HepG2 (cell line): Measurements from ENCODE around the gene RHBDF2. TPM values are rescaled to one million over a fixed set of nuclear protein-coding genes. Genes with fewer than 3 reads are reported as not detected.

ENCODE experiments used
- CEBPZ ChIP-seq: IDR thresholded peaks from 2 replicates; pipeline ENCODE4 v1.6.1; 2012; ENCODE audit warnings: low read length, improper control_type of control experiment
- FIP1L1 ChIP-seq: fragments of 200-400 bp; formaldehyde crosslinking; IDR thresholded peaks from 2 replicates; pipeline ENCODE4 v1.6.1; 2018; ENCODE audit warnings: low read depth, mild to moderate bottlenecking, low read length, moderate library complexity, borderline replicate concordance; ENCODE audit not compliant: insufficient read depth
- HHEX ChIP-seq: IDR thresholded peaks from 2 replicates; pipeline ENCODE4 v1.6.1; 2016; ENCODE audit warnings: control low read depth
- KMT2A ChIP-seq: sonication (generic); formaldehyde crosslinking; IDR thresholded peaks from 2 replicates; pipeline ENCODE4 v1.4.0; 2020; ENCODE audit warnings: missing genetic modification reagents
- MEIS2 ChIP-seq: sonication (generic); formaldehyde crosslinking; IDR thresholded peaks from 2 replicates; pipeline ENCODE4 v1.9.0; 2021; ENCODE audit warnings: mild to moderate bottlenecking, missing genetic modification reagents
- MZF1 ChIP-seq: sonication (generic); formaldehyde crosslinking; IDR thresholded peaks from 2 replicates; pipeline ENCODE4 v1.8.1; 2023; ENCODE audit warnings: mild to moderate bottlenecking, missing genetic modification reagents, borderline replicate concordance
- NFKBIZ ChIP-seq: IDR thresholded peaks from 2 replicates; pipeline ENCODE4 v1.6.1; 2018; ENCODE audit warnings: missing genetic modification reagents, missing compliant biosample characterization
- NR3C1 ChIP-seq: sonication (generic); formaldehyde crosslinking; IDR thresholded peaks from 2 replicates; pipeline ENCODE4 v1.4.0; 2020; ENCODE audit warnings: missing genetic modification reagents
- PRDM10 ChIP-seq: sonication (generic); formaldehyde crosslinking; IDR thresholded peaks from 2 replicates; pipeline ENCODE4 v1.4.0; 2020; ENCODE audit warnings: low read depth, missing genetic modification reagents
- ZBED4 ChIP-seq: sonication (generic); formaldehyde crosslinking; IDR thresholded peaks from 2 replicates; pipeline ENCODE4 v1.4.0; 2020; ENCODE audit warnings: missing genetic modification reagents, borderline replicate concordance
- ZNF253 ChIP-seq: sonication (generic); formaldehyde crosslinking; IDR thresholded peaks from 2 replicates; pipeline ENCODE4 v1.8.0; 2022; ENCODE audit warnings: mild to moderate bottlenecking, missing genetic modification reagents, borderline replicate concordance
- ZNF335 ChIP-seq: sonication (generic); formaldehyde crosslinking; IDR thresholded peaks from 2 replicates; pipeline ENCODE4 v1.4.0; 2020; ENCODE audit warnings: missing genetic modification reagents
- ZNF552 ChIP-seq: sonication (generic); formaldehyde crosslinking; IDR thresholded peaks from 2 replicates; pipeline ENCODE4 v1.9.0; 2022; ENCODE audit warnings: missing genetic modification reagents, mild to moderate bottlenecking, borderline replicate concordance
- ZNF704 ChIP-seq: sonication (generic); formaldehyde crosslinking; IDR thresholded peaks from 2 replicates; pipeline ENCODE4 v1.8.1; 2023; ENCODE audit warnings: mild to moderate bottlenecking, inconsistent platforms, moderate library complexity, missing genetic modification reagents, borderline replicate concordance
- ZNF709 ChIP-seq: sonication (generic); formaldehyde crosslinking; IDR thresholded peaks from 2 replicates; pipeline ENCODE4 v1.5.0; 2020; ENCODE audit warnings: mild to moderate bottlenecking, missing genetic modification reagents
- polyA plus RNA-seq, 8 experiments: library from polyadenylated mRNA; depleted of rRNA in 3 of 8; stranded (reverse) in 7 of 8; unstranded in 1 of 8; fragments of >200 nt; fragmentation: Illumina TruSeq in 4 of 8; extraction: Trizol in 4 of 8; gene quantifications; 2 replicates each; pipeline versions ENCODE4 v1.2.1 to v1.2.3, GENCODE V29; 2011 to 2016; ENCODE audit warnings: low read depth in 4 of 8, missing spikeins in 1 of 8, mixed read lengths in 1 of 8; ENCODE audit not compliant: insufficient read depth in 1 of 8
- total RNA-seq, 5 experiments: library from RNA; depleted of rRNA; stranded (reverse); fragments of >200 nt; fragmentation: Illumina TruSeq; extraction: Trizol; gene quantifications; 2 replicates each; pipeline ENCODE4 v1.2.3, GENCODE V29; 2016; ENCODE audit warnings: low read depth in 1 of 5

RHBDF2 gene
- total and polyA plus RNA-seq, 2 of the 13 experiments (the other 11 are each of a cell fraction or from before 2014, with no cell fraction given) = 7.8 to 24.2 TPM

- TF ChIP-seq ZBED4 (CRISPR knock-in tag) (no peak), HHEX (CRISPR knock-in tag) (no peak), NFKBIZ (CRISPR knock-in tag) (no peak), CEBPZ (no peak), ZNF709 (no peak), NR3C1 (no peak), PRDM10 (CRISPR knock-in tag) (no peak), KMT2A (CRISPR knock-in tag) (no peak), FIP1L1 (no peak), ZNF704 (CRISPR knock-in tag) (no peak), MZF1 (CRISPR knock-in tag) (no peak), ZNF552 (no peak), ZNF253 (CRISPR knock-in tag) (no peak), ZNF335 (CRISPR knock-in tag) (no peak), MEIS2 (no peak)
These were observed 42.4 kb downstream of the RHBDF2 start (continued) for GRCh38 chr17:76458580-76459490.
